ENCODE results near the gene TMEM200A.

TMEM200A gene

GRCh38 chr6:130362128-130362527 is 3.7 kb upstream of the TMEM200A start:
- DNase-seq, result no peak
- H3K36me3 ChIP-seq, result no peaks in the 10 kb centered on the region
- peaks cover 0 to 16% of the 10 kb centered on the region in 2 donors for H3K27me3 ChIP-seq
- TF ChIP-seq CTCF (IDR thresholded peaks at IDR 0.05), result no peak
- H3K4me1 ChIP-seq, result peaks cover 0 to 18% (median 8%) of the 10 kb centered on the region in 4 donors
- H3K9me3 ChIP-seq, result no peaks in the 10 kb centered on the region
- intact Hi-C loops (cut with DNase I; ENCODE audit: low total_unique reads), result no loop called here
- H3K27ac ChIP-seq, result no peak overlapping the region
- H3K4me3 ChIP-seq, result no peak overlapping the region

DNA sequence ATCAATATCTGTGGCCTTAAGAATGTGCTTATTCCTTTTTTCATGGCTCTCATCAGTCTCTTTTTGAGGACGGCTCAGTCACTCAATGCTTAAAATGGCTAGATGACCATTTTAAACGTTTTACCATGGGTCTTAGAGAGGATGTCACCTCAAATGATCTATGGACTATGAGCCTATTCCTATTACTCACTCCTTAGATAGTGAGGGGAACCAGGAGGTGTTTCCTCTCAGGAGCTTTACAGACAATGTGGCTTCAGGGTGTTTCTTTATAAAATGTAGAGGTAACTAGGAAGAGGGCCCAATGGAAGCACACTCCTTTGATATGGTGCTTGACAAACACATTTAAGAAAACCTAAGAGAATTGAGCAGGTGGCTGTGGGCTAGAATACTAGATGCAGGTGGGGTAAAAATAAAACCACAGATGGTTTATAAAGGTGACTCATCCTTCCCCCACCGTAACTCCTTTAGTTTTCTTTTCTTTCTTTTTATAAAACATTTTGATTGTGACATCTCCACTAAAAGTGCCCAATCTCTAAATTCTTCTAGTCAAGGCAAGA is 1.5 kb upstream of the TMEM200A start:
- Histone ChIP-seq H3K4me1 (peaks cover 0 to 18% (median 8%) of the 10 kb centered on the region in 4 donors), H3K9me3 (no peaks in the 10 kb centered on the region), H3K4me3 (no peak overlapping the region), H3K27me3 (peaks cover 0 to 16% of the 10 kb centered on the region in 2 donors), H3K27ac (no peak overlapping the region), H3K36me3 (no peaks in the 10 kb centered on the region)
- no peak for TF ChIP-seq CTCF (IDR thresholded peaks at IDR 0.05)
- DNase-seq, result no peak
- intact Hi-C loops (cut with DNase I; ENCODE audit: low total_unique reads), result no loop called here

DNA sequence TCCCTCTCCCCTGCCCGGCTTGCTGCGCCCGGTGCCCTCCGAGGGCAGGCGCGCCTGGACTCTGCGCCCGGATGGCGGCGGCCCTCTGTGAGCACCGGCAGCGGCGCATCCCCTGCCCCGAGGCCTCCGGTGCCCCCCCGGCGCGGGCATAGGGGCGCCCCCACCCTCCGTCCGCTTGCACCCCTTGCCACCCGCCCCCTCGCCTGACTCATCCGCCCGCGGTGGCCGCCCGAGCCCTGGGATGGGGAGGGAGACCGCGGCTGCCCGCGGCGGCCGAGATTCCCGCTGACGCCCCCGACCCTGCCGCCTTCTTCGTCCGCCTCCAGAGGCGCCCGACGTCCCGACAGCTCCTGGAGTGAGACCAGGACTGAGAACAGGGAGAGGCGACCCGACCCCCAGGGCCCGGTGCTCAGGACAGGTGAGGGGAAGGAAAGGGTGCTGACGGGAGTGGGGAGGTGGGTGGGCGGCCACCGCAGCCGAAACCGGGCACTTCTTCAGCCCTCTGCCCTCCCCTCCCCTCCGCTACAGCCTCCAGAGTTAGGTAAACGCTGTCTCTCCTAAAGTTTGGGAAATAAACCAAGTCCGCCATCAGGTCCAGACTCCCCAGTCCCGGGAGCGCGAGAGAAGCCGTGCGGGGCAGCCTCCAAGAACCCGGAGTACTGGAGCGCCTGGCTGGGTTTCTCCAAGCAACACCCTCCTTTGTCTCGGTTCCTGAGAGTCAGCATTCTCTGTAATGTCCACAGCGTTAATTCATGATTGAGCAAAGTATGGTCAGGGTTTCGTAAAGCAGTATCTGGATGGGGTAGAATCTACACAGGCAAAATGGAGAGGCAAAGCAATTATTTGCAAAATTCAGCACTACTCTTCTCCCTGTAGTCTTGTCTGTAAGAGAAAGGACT is 539 bp downstream of the TMEM200A start:
- Histone ChIP-seq H3K36me3 (no peaks in the 10 kb centered on the region), H3K9me3 (no peaks in the 10 kb centered on the region), H3K4me1 (peaks cover 0 to 18% (median 8%) of the 10 kb centered on the region in 4 donors), H3K27me3 (peaks cover 0 to 16% of the 10 kb centered on the region in 2 donors), H3K27ac (peak overlapping the region; percentile 20 to 54), H3K4me3 (peak overlapping the region; percentile 49 to 69)
- TF ChIP-seq CTCF (IDR thresholded peaks at IDR 0.05), result no peak
- peak; percentile 51 to 63 for DNase-seq
- intact Hi-C loops (cut with DNase I; ENCODE audit: low total_unique reads), result no loop called here

GRCh38 chr6:130367767-130368166 is 1.9 kb downstream of the TMEM200A start:
- TF ChIP-seq CTCF (IDR thresholded peaks at IDR 0.05), result no peak
- Histone ChIP-seq H3K4me1 (peaks cover 0 to 18% (median 8%) of the 10 kb centered on the region in 4 donors), H3K9me3 (no peaks in the 10 kb centered on the region), H3K27ac (no peak overlapping the region), H3K36me3 (no peaks in the 10 kb centered on the region), H3K27me3 (peaks cover 0 to 18% of the 10 kb centered on the region in 2 donors), H3K4me3 (no peak overlapping the region)
- intact Hi-C loops (cut with DNase I; ENCODE audit: low total_unique reads), result no loop called here
- no peak for DNase-seq

DNA sequence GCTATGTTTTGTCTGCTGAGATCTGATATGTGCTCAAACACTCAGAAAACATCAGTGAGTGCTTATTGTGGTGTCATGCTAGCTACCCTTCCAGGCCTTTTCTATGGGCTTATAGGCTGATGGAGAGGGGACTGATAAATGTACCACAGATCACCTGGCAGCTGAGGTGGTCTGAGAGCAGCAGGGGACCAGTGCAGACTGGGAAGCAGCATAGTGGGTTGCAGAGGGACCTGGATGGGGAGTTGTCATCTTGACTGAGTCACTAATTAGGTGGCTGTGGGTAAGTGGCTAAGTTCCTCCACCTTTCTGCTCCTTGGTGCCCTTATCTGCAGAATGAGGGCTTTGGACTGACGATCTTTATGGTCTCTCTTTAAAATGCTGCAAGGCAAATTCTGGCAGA is 2.8 kb downstream of the TMEM200A start:
- H3K36me3 ChIP-seq, result no peaks in the 10 kb centered on the region
- H3K27ac ChIP-seq, result no peak overlapping the region
- peaks cover 0 to 18% (median 8%) of the 10 kb centered on the region in 4 donors for H3K4me1 ChIP-seq
- no peak for DNase-seq
- intact Hi-C loops (cut with DNase I; ENCODE audit: low total_unique reads), result no loop called here
- H3K9me3 ChIP-seq, result no peaks in the 10 kb centered on the region
- no peak overlapping the region for H3K4me3 ChIP-seq
- TF ChIP-seq CTCF (IDR thresholded peaks at IDR 0.05), result no peak
- peaks cover 0 to 18% of the 10 kb centered on the region in 2 donors for H3K27me3 ChIP-seq
